ENCODE results near the gene TDRD10. TPM values are rescaled to one million over a fixed set of nuclear protein-coding genes. Genes with fewer than 3 reads are reported as not detected.

The TDRD10 gene
- total RNA-seq, 1 donor from 2014 or later = not detected

GRCh38 chr1:154488922-154489321 lies 13.1 kb upstream of the TDRD10 start:
- TF ChIP-seq CTCF (conservative IDR thresholded peaks at IDR 0.05; ENCODE audit: low read depth, low read length) = no peak
- H3K4me3 ChIP-seq (ENCODE audit: low read depth, low read length) = no peak overlapping the region
- no peak for DNase-seq (ENCODE audit: low read depth)

GRCh38 chr1:154489695-154490274 lies 12.2 kb upstream of the TDRD10 start:
- no peak for DNase-seq (ENCODE audit: low read depth)
- no peak overlapping the region for H3K4me3 ChIP-seq (ENCODE audit: low read depth, low read length)
- TF ChIP-seq CTCF (conservative IDR thresholded peaks at IDR 0.05; ENCODE audit: low read depth, low read length) = no peak

- no peak overlapping the region for H3K4me3 ChIP-seq (ENCODE audit: low read depth, low read length)
- DNase-seq (ENCODE audit: low read depth) = no peak
- TF ChIP-seq CTCF (conservative IDR thresholded peaks at IDR 0.05; ENCODE audit: low read depth, low read length) = no peak
Measured at GRCh38 chr1:154490317-154490716, 11.7 kb upstream of the TDRD10 start.

GRCh38 chr1:154492115-154492514 lies 9.9 kb upstream of the TDRD10 start:
- TF ChIP-seq CTCF (conservative IDR thresholded peaks at IDR 0.05; ENCODE audit: low read depth, low read length) = no peak
- H3K4me3 ChIP-seq (ENCODE audit: low read depth, low read length) = no peak overlapping the region
- DNase-seq (ENCODE audit: low read depth) = no peak

- TF ChIP-seq CTCF (conservative IDR thresholded peaks at IDR 0.05; ENCODE audit: low read depth, low read length) = no peak
- DNase-seq (ENCODE audit: low read depth) = no peak
- no peak overlapping the region for H3K4me3 ChIP-seq (ENCODE audit: low read depth, low read length)
Measured at GRCh38 chr1:154493276-154493675, 8.7 kb upstream of the TDRD10 start.

- H3K4me3 ChIP-seq (ENCODE audit: low read depth, low read length) = no peak overlapping the region
- DNase-seq (ENCODE audit: low read depth) = no peak
- no peak for TF ChIP-seq CTCF (conservative IDR thresholded peaks at IDR 0.05; ENCODE audit: low read depth, low read length)
Measured at GRCh38 chr1:154495496-154496273, 6.3 kb upstream of the TDRD10 start.

GRCh38 chr1:154496383-154496782 lies 5.6 kb upstream of the TDRD10 start:
- DNase-seq (ENCODE audit: low read depth) = no peak
- no peak for TF ChIP-seq CTCF (conservative IDR thresholded peaks at IDR 0.05; ENCODE audit: low read depth, low read length)
- no peak overlapping the region for H3K4me3 ChIP-seq (ENCODE audit: low read depth, low read length)

Measured in epithelial cell of proximal tubule (primary cell).